Measurements from ENCODE around the gene TAS2R46. TPM values are rescaled to one million over a fixed set of nuclear protein-coding genes. Genes with fewer than 3 reads are reported as not detected.

Gene TAS2R46
- total RNA-seq, 1 experiment from 2014 or later, result 0.46 TPM

- intact Hi-C loops (cut with micrococcal nuclease; ENCODE audit: unreplicated experiment), result no loop called here
- H3K4me1 ChIP-seq (ENCODE audit: control insufficient read depth, insufficient read depth, low read length), result no peaks in the 10 kb centered on the region
- ATAC-seq (no peak), DNase-seq (ENCODE audit: low read depth, low spot score) (no peak)
- no peak overlapping the region for H3K27ac ChIP-seq (ENCODE audit: low read length)
- no peak overlapping the region for H3K4me3 ChIP-seq (ENCODE audit: low read depth in 2 of 2, low read length in 2 of 2)
- CTCF ChIA-PET, result no interaction called here
- no peaks in the 10 kb centered on the region for H3K36me3 ChIP-seq (ENCODE audit: control insufficient read depth, insufficient read depth, low read length)
- no peak for TF ChIP-seq CTCF (IDR thresholded peaks at IDR 0.05)
- no peak for TF ChIP-seq SIN3A (IDR thresholded peaks at IDR 0.05; ENCODE audit: borderline replicate concordance, insufficient read depth, low read depth, low read length)
- TF ChIP-seq REST (IDR thresholded peaks at IDR 0.05; ENCODE audit: insufficient read depth in 1 of 2, low read depth in 2 of 2, low read length in 1 of 2), result no peak
- H3K27me3 ChIP-seq (ENCODE audit: control insufficient read depth, insufficient read depth, low read length), result no peaks in the 10 kb centered on the region
- POLR2A ChIA-PET, result no interaction called here
- no peaks in the 10 kb centered on the region for H3K9me3 ChIP-seq (ENCODE audit: control insufficient read depth, insufficient read depth, low read depth, low read length)
- in situ Hi-C loops (cut with HindIII; ENCODE audit: low pct_unique_long_range_greater_than_20kb, low sequenced_read_pairs), result no loop called here
- BruUV-seq (replicated peaks), result no TSS peak
These were observed 38.7 kb downstream of the TAS2R46 start for GRCh38 chr12:11023387-11023786.

GRCh38 chr12:11022520-11022919, 39.6 kb downstream of the TAS2R46 start, which contains the start of gene TAS2R19:
Gene TAS2R19, minus strand, starts transcription at chr12:11022620. Its CDS starts 49 bp downstream, at chr12:11022571.
- Histone ChIP-seq H3K4me1 (ENCODE audit: control insufficient read depth, insufficient read depth, low read length) (no peaks in the 10 kb centered on the region), H3K27me3 (ENCODE audit: control insufficient read depth, insufficient read depth, low read length) (no peaks in the 10 kb centered on the region), H3K36me3 (ENCODE audit: control insufficient read depth, insufficient read depth, low read length) (no peaks in the 10 kb centered on the region), H3K27ac (ENCODE audit: low read length) (no peak within 1 kb of the TSS), H3K9me3 (ENCODE audit: control insufficient read depth, insufficient read depth, low read depth, low read length) (no peaks in the 10 kb centered on the region), H3K4me3 (ENCODE audit: low read depth in 2 of 2, low read length in 2 of 2) (no peak within 1 kb of the TSS)
- POLR2A ChIA-PET, result no interaction called here
- no TSS peak for BruUV-seq (replicated peaks)
- TF ChIP-seq SIN3A (IDR thresholded peaks at IDR 0.05; ENCODE audit: borderline replicate concordance, insufficient read depth, low read depth, low read length), result no peak
- TF ChIP-seq REST (IDR thresholded peaks at IDR 0.05; ENCODE audit: insufficient read depth in 1 of 2, low read depth in 2 of 2, low read length in 1 of 2), result no peak
- TF ChIP-seq TCF7L2 (IDR thresholded peaks at IDR 0.05; ENCODE audit: low read depth, low read length), result no peak
- TF ChIP-seq CTCF (IDR thresholded peaks at IDR 0.05), result no peak
- no peak for TF ChIP-seq POLR2AphosphoS5 (IDR thresholded peaks at IDR 0.05; ENCODE audit: low read depth, low read length)
- in situ Hi-C loops (cut with HindIII; ENCODE audit: low pct_unique_long_range_greater_than_20kb, low sequenced_read_pairs), result no loop called here
- ATAC-seq, result no peak
- intact Hi-C loops (cut with micrococcal nuclease; ENCODE audit: unreplicated experiment), result no loop called here
- DNase-seq (ENCODE audit: low read depth, low spot score), result no peak
- CTCF ChIA-PET, result no interaction called here
